Breast epithelium (tissue), 3 donors: Measurements from ENCODE around the gene FCMR.
A peak's percentile ranks its signal among the peaks of the same experiment; 100 is the strongest.

Experiments
- CTCF ChIP-seq, 3 donors: fragments of 450-650 bp; IDR thresholded peaks; one replicate each; pipeline ENCODE4 v1.5.1; 2016 to 2017; ENCODE audit warnings: antibody characterized with exemption in 3 of 3, mild to moderate bottlenecking in 3 of 3, moderate library complexity in 3 of 3
- POLR2A ChIP-seq: fragments of 450-650 bp; IDR thresholded peaks from one replicate; pipeline ENCODE4 v1.6.1; 2016; ENCODE audit warnings: antibody characterized with exemption, mild to moderate bottlenecking, moderate library complexity
- POLR2AphosphoS5 ChIP-seq, 3 donors: sonication (generic); formaldehyde crosslinking; IDR thresholded peaks; one replicate each; pipeline ENCODE4 v1.6.1; 2017; ENCODE audit warnings: antibody characterized with exemption in 3 of 3

- peak in 1 of 3 donors; percentile 15 for TF ChIP-seq CTCF (IDR thresholded peaks at IDR 0.05)
- TF ChIP-seq POLR2AphosphoS5 (IDR thresholded peaks at IDR 0.05), result no peak
- TF ChIP-seq POLR2A, result no peak
Measured at GRCh38 chr1:206907304-206907991, 14.3 kb downstream of the FCMR start.
